Stimulated activated CD8-positive, alpha-beta memory T cell treated with anti-CD3 and anti-CD28 coated beads, Interleukin-15, amount 100 ng/mL, for 4 hours (primary cell): ENCODE data around the gene DTNA.

Experiments
- DNase-seq, 2 donors: peaks; one replicate each; pipeline ENCODE4 v3.0.0-alpha.2; 2020; ENCODE audit warnings: low read depth in 2 of 2

The DTNA gene

GRCh38 chr18:34933909-34934661 lies 224.0 kb downstream of the DTNA start:
- DNase-seq: no peak

GRCh38 chr18:34936772-34937171 lies 226.7 kb downstream of the DTNA start:
- DNase-seq: no peak

GRCh38 chr18:34938090-34938489 lies 228.0 kb downstream of the DTNA start:
- no peak for DNase-seq
